ENCODE measurements around the gene CRLF1.

Gene CRLF1

DNA sequence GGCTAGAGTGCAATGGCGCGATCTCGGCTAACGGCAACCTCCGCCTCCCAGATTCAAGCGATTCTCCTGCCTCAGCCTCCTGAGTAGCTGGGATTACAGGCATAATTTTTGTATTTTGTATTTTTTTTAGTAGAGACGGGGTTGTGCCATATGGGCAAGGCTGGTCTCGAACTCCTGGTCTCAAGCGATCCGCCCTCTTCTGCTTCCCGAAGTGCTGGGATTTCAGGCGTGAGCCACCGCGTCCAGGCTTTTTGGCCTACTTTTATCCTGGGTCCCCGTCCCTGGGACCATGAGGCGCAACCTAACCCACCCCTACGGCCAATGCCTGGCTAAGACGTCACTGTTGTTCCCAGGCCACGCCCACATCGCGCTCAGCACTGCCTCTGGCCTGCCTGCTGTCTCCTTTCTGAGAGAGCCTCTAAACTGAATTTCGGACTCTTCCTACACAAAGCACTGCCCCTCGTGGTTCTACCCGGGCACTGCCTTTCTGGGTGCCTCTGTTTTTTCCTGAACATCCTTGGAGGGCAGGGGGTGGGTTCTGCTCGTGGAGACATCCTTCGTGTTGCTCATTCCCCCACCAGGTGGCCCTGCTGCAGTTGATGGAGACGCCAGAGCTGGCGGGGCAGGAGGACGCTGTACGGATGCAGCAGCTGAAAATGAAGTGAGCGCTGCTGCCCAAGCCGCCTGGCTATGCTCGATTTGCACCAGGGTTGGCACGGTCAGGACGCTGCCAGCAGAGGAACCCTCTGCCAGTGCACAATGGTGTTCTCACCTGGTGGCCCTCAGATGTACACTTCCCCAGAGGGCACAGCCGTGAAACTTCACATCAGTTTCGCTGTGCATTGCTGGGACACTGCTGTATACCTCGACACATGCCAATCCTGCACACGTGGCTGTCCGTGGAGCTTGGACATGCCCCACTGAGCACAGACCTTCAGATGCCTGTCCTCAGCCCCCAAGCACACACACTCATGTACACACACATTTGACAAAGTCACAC lies 16.0 kb downstream of the CRLF1 start:
- DNase-seq, result peak; percentile 60

GRCh38 chr19:18589380-18590272 lies 17.0 kb downstream of the CRLF1 start:
- DNase-seq, result peak; percentile 71

DNA sequence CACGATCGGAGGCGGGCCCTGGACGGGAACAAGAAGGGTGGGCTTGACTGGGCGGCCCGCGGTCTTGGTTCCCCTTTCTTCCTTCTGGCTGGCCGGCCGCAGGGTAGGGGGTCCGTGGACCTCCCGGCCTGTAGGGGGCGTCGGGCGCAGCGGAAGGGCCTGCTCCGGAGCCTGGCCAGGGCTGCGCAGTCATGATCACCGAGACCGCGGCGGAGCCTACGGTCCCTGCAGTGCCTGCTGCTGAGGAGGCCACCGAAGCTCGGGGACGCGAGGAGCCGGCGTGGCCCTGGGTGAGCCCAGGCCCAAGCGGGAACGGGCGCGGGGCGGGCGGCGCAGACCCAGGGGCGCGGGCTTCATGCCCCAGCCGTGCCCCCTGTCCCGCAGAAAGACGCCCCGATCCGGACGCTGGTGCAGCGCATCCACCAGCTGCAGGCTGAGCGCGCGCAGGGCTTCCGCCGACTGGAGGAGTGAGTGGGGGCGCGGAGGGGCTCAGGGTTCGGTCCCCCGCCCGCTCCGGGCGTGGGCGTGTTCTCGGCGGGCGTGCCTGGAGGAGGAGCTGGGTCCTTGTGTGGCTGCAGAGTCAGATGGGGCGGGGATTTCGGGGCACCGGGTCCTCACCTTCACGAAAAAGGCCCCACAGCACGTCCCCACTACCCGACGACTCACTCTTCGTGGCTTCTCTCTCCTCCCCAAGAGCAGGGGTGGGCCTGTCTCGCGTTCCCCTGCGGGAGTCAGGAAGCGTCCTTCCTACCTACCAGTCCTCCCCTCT lies 17.8 kb downstream of the CRLF1 start, which contains the start of gene REX1BD:
TSS of gene REX1BD (plus strand) at position 188 of the 769 bp plus-strand sequence. CDS start at position 192, 4 bp downstream.
- peak; percentile 93 for DNase-seq

- no peak for DNase-seq
Observed at GRCh38 chr19:18587962-18588610, 18.5 kb downstream of the CRLF1 start.

GRCh38 chr19:18587561-18587960 lies 19.0 kb downstream of the CRLF1 start:
- no peak for DNase-seq

DNA sequence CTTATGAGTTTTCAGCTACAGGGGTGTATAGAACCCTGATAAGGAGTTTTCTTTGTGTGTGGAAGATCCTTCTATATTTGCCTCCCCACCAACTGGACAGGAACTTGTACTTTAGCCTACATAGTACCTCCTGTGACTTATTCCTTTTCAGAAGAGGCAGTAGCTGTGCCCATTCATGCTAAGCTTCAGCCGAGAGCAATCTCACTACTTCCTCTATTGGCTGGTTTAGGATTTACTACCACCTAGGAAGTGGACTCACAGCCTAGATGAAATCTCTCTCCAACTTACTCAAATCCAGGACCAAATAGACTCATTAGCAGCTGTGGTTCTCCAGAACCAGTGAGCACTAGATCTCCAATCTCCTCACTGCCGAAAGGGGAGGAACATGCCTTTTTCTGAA lies 20.3 kb downstream of the CRLF1 start:
- no peak for DNase-seq

DNA sequence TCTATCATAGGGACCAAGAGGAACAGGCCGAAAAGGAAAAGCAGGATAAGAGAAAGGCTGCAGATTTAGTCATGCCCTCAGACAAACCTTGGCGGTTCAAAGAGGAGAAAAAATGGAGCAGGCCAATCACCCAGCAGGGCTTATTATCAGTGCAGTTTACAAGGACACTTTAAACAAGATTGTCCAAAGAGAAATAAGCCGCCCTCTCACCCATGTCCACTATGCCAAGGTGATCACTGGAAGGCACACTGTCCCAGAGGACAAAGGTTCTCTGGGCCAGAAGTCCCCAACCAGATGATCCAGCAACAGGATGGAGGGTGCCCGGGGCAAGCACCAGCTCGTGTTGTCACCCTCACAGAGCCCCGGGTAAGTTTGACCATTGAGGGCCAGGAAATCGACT lies 26.3 kb downstream of the CRLF1 start:
- no peak for DNase-seq

- DNase-seq, result no peak
Observed at GRCh38 chr19:18577365-18577914, 29.2 kb downstream of the CRLF1 start.

DNA sequence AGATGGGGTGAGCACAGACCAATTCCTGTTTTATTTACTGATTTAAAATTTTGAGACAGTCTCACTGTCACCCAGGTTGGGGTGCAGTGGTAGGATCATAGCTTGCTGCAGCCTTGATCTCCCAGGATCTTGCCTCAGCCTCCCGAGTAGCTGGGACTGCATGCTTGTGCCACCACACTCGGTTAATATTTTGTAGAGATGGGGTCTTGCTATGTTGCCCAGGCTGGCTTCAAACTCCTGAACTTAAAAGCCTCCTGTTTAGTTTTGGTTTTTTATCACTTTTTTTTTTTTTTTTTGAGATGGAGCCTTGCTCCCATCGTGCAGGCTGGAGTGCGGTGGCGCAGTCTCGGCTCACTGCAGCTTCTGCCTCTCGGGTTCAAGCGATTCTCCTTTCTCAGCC lies 30.2 kb downstream of the CRLF1 start:
- DNase-seq, result no peak

- DNase-seq, result no peak
Observed at GRCh38 chr19:18574691-18575291, 31.8 kb downstream of the CRLF1 start.

DNA sequence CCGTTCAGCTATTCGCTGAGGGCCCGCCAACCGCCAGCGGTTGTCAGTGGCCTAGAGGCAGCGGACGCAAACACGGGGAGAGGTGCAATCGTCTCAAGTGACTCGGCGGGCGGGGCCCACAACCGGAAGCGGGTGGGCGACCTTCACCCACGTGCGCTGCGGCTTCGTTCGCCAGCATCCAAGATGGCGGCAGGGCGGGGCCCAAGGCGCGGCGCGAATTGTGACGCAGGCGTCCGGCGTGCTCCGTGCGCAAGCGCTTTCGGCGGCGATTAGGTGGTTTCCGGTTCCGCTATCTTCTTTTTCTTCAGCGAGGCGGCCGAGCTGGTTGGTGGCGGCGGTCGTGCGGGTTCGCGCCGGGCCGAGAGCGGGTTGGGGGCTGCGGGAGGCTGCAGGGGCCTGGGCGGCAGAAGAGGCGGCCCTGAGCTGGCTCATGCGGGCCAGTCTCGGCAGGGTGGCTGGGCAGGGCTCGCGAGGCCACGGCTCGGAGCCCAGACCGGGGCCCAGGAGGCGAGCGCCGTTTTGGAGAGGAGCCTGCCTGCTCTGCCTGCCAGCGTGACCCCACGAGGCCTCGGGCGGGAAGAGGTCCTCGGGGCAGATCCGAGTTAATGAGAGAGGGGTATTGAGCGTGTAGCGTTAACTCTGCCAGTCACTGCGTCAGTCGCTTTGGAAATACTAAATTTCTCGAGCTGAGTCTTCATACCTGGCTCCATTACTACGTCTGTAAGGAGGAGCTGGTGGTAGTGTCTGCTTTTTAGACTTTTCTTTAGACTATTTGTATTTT lies 34.8 kb downstream of the CRLF1 start, which contains the start of gene UBA52:
TSS of gene UBA52 (plus strand) at position 294 of the 781 bp plus-strand sequence. CDS start 1,444 bp downstream, outside the sequence.
- peak; percentile 99 for DNase-seq

DNA sequence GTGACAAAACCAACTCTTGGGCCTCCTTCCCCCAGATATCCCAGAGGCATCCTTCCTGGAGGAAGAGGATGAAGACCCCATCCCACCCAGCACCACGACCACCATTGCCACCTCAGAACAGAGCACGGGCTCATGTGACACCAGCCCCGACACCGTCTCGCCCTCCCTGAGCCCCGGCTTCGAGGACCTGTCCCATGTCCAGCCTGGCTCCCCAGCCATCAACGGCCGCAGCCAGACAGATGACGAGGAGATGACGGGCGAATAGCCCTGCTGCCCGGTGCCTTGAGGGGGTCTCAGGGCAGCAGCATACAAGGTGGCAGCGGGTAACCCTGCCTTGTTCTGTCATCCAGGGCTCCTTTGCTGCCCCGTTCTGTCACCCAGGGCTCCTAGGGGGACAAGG lies 38.2 kb downstream of the CRLF1 start:
- no peak for DNase-seq

GRCh38 chr19:18566953-18567352 lies 39.6 kb downstream of the CRLF1 start:
- no peak for DNase-seq

DNA sequence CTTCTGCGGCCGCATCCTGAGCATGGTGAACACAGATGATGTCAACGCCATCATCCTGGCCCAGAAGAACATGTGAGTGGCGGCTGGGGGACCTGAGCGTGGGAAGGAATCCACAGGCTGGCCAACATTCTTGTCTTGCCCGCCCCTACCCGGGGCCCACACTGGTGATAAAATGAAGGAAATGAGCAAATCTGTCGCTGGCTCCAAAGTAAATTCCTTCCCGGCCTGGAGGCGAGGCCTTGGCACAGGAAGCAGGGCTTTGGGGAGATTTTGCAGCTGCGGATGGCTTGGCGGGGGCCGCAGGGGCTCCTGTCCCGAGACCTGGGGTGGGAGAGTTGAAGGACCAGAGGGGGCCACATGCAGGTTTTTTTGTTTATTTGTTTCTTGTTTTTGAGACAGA lies 44.5 kb downstream of the CRLF1 start:
- DNase-seq, result no peak

- DNase-seq, result no peak
Observed at GRCh38 chr19:18559685-18560084, 46.9 kb downstream of the CRLF1 start.

DNA sequence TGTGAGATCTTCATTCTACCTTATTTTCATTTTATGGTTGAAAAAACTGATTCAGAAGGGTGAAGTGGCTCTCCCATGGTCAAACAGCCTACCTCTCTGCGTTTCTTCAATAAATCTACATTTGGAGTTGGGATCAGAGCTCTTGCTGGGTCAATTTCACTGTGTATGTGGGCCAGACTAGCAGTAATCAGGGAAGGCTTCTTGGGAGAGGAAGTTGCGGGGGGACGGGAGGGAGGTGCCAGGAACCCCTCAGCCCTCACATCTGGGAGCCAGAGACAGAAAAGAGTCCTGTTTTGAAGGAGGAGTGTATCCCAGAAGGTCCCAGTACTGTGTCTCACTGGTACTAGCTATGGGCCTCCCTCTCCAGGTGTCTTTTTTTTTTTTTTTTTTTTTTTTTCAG lies 48.0 kb downstream of the CRLF1 start:
- DNase-seq, result no peak

DNA sequence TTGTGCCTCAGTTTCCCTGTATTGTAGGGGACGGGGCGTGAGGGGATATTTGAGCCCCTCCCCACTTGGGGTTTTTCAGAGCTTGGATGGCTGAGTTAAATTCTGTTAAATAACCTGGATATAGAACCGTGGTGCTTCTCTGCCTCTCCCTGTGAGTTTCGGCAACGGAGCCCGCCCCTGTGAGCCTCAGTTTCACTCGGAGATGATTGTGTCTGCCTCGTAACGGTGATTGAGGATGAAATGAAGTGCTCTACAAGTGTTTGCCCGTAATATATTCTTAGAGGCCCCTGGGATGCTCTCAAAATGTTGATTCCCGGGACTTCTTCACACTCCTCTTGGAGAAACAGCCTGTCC lies 48.4 kb downstream of the CRLF1 start:
- no peak for DNase-seq

GRCh38 chr19:18557411-18558201 lies 49.0 kb downstream of the CRLF1 start, which contains the start of gene KXD1:
KXD1 (plus strand) TSS chr19:18557870; CDS start chr19:18562057, 4,187 bp downstream.
- DNase-seq, result peak; percentile 100

- DNase-seq, result no peak
Observed at GRCh38 chr19:18551631-18552030, 55.0 kb downstream of the CRLF1 start.

All from activated CD4-positive, alpha-beta T cell treated with anti-CD3 and anti-CD28 coated beads, Interleukin-10, Interleukin-2, amounts not matched to agents 100 ng/mL and 50 ng/mL, durations not matched to agents 16 hours and 8 hours (primary cell).